PC-3 (cell line): ENCODE results near the gene KRTDAP. TPM values are rescaled to one million over a fixed set of nuclear protein-coding genes. Genes with fewer than 3 reads are reported as not detected.
A peak's percentile ranks its signal among the peaks of the same experiment; 100 is the strongest.

Experiments
- ATAC-seq: fragments of 200-7000 bp; cut with Tn5 transposase; 2 replicates; pipeline ENCODE4 v1.9.1; 2020; ENCODE audit warnings: mild to moderate bottlenecking, moderate library complexity
- BruUV-seq: library from RNA; stranded (reverse); fragments of 400-500 nt; replicated peaks from 2 replicates; lab custom pipeline; 2021; lab: Mats Ljungman, UMichigan
- CTCF ChIA-PET: fragments of 300-600 bp; sonication (Branson Sonifier 250); formaldehyde crosslinking; loops from one replicate; lab custom pipeline; 2022; ENCODE audit warnings: antibody characterized with exemption; lab: Charles Lee
- POLR2A ChIA-PET: fragments of 300-600 bp; sonication (Branson Sonifier 250); formaldehyde crosslinking; loops from one replicate; lab custom pipeline; 2022; ENCODE audit warnings: antibody characterized with exemption; ENCODE audit not compliant: unreplicated experiment; lab: Charles Lee
- DNase-seq: peaks from one replicate; pipeline ENCODE4 v3.0.0-alpha.2; 2015
- H2AFZ ChIP-seq: fragments of 300-600 bp; sonication (generic); 2 replicates; pipeline ENCODE4 v1.6.0; 2016; ENCODE audit warnings: antibody characterized with exemption, low read length
- H3F3A ChIP-seq: fragments of 300-600 bp; sonication (generic); one replicate; pipeline ENCODE4 v1.6.0; 2017; ENCODE audit warnings: antibody characterized with exemption, low read length, control low read depth, mild to moderate bottlenecking; ENCODE audit not compliant: unreplicated experiment
- H3K27ac ChIP-seq: fragments of 300-600 bp; sonication (generic); 2 replicates; pipeline ENCODE4 v1.5.1; 2016; ENCODE audit warnings: mild to moderate bottlenecking, low read length
- H3K27me3 ChIP-seq: fragments of 300-600 bp; sonication (generic); 2 replicates; pipeline ENCODE4 v1.6.1; 2016; ENCODE audit warnings: low read length, mixed read lengths
- H3K36me3 ChIP-seq: fragments of 300-600 bp; sonication (generic); 2 replicates; pipeline ENCODE4 v1.6.1; 2016; ENCODE audit warnings: low read depth, mixed run types, low read length, mixed read lengths
- H3K4me1 ChIP-seq: fragments of 300-600 bp; sonication (generic); 2 replicates; pipeline ENCODE4 v1.5.1; 2016; ENCODE audit warnings: low read length; ENCODE audit not compliant: insufficient read depth
- H3K4me2 ChIP-seq: fragments of 300-600 bp; sonication (generic); 2 replicates; pipeline ENCODE4 v1.6.0; 2016; ENCODE audit warnings: low read length
- H3K4me3 ChIP-seq: fragments of 300-600 bp; sonication (generic); 2 replicates; pipeline ENCODE4 v1.5.1; 2016; ENCODE audit warnings: mild to moderate bottlenecking, low read length, mixed read lengths
- H3K79me2 ChIP-seq: fragments of 300-600 bp; sonication (generic); 2 replicates; pipeline ENCODE4 v1.6.1; 2017; ENCODE audit warnings: low read length, mixed read lengths
- H3K9ac ChIP-seq: fragments of 300-600 bp; sonication (generic); 2 replicates; pipeline ENCODE4 v1.6.0; 2016; ENCODE audit warnings: mild to moderate bottlenecking, low read length
- H3K9me2 ChIP-seq: fragments of 300-600 bp; sonication (generic); replicated peaks from 2 replicates; pipeline ENCODE4 v1.6.1; 2016; ENCODE audit warnings: mixed run types, low read length, mixed read lengths
- H3K9me3 ChIP-seq: fragments of 300-600 bp; sonication (generic); 2 replicates; pipeline ENCODE4 v1.6.1; 2016; ENCODE audit warnings: low read length, mixed read lengths
- H4K20me1 ChIP-seq: fragments of 300-600 bp; sonication (generic); 2 replicates; pipeline ENCODE4 v1.6.1; 2016; ENCODE audit warnings: low read length, mixed read lengths
- EZH2 ChIP-seq: fragments of 300-600 bp; sonication (generic); IDR thresholded peaks from one replicate; pipeline ENCODE4 v1.6.1; 2017; ENCODE audit warnings: antibody characterized with exemption, mild to moderate bottlenecking, low read length; ENCODE audit not compliant: unreplicated experiment
- EZH2phosphoT487 ChIP-seq: fragments of 300-600 bp; sonication (generic); IDR thresholded peaks from 2 replicates; pipeline ENCODE4 v1.6.1; 2018; ENCODE audit warnings: mild to moderate bottlenecking, antibody characterized with exemption, low read length, borderline replicate concordance
- intact Hi-C: fragments of 100-400 bp; cut with micrococcal nuclease; formaldehyde crosslinking; loops from 2 replicates; pipeline ENCODE4 v1.9.0; 2023
- total RNA-seq: library from RNA; depleted of rRNA; stranded (reverse); fragments of >200 nt; gene quantifications from 2 replicates; pipeline ENCODE4 v1.2.3, GENCODE V29; 2014
- TF ChIP-seq, protein P1 (sequence below): fragments of 300-600 bp; sonication (generic); conservative IDR thresholded peaks from 2 replicates; pipeline ENCODE4 v1.5.1; 2017; ENCODE audit warnings: antibody characterized with exemption, low read depth, mild to moderate bottlenecking, low read length

KRTDAP gene
- total RNA-seq, 1 experiment from 2014 or later = not detected

GRCh38 chr19:35518313-35518712 is 28.0 kb upstream of the KRTDAP start:
- ChIA-PET CTCF (no interaction called here), POLR2A (no interaction called here)
- H3K9me2 ChIP-seq = no peaks in the 10 kb centered on the region
- BruUV-seq = no TSS peak
- no peaks in the 10 kb centered on the region for H3K27me3 ChIP-seq
- H4K20me1 ChIP-seq = no peaks in the 10 kb centered on the region
- DNase-seq (peak; percentile 84), ATAC-seq (peak; percentile 78)
- no peak overlapping the region for H3K9ac ChIP-seq
- H3K27ac ChIP-seq = peak overlapping the region; percentile 38
- no peaks in the 10 kb centered on the region for H3K9me3 ChIP-seq
- intact Hi-C loops = loop anchor here (2.0 to 5.0 kb wide), 2 partner anchors 26 to 74 kb away; partner anchors contain the start of gene TMEM147
- peaks cover 19% of the 10 kb centered on the region for H3K4me1 ChIP-seq
- TF ChIP-seq, protein P1, sequence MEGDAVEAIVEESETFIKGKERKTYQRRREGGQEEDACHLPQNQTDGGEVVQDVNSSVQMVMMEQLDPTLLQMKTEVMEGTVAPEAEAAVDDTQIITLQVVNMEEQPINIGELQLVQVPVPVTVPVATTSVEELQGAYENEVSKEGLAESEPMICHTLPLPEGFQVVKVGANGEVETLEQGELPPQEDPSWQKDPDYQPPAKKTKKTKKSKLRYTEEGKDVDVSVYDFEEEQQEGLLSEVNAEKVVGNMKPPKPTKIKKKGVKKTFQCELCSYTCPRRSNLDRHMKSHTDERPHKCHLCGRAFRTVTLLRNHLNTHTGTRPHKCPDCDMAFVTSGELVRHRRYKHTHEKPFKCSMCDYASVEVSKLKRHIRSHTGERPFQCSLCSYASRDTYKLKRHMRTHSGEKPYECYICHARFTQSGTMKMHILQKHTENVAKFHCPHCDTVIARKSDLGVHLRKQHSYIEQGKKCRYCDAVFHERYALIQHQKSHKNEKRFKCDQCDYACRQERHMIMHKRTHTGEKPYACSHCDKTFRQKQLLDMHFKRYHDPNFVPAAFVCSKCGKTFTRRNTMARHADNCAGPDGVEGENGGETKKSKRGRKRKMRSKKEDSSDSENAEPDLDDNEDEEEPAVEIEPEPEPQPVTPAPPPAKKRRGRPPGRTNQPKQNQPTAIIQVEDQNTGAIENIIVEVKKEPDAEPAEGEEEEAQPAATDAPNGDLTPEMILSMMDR = no peak
- TF ChIP-seq EZH2 = no peak
- no peak for TF ChIP-seq EZH2phosphoT487
- no peaks in the 10 kb centered on the region for H3F3A ChIP-seq
- no peak overlapping the region for H3K4me3 ChIP-seq
- peak overlapping the region; percentile 33; the same call in 1 of the 2 replicates for H3K4me2 ChIP-seq
- no peaks in the 10 kb centered on the region for H3K36me3 ChIP-seq
- 0 out of 2 replicates have a peak overlapping the region, but pooled peaks have one; percentile 17 for H2AFZ ChIP-seq
- no peaks in the 10 kb centered on the region for H3K79me2 ChIP-seq

- no peak overlapping the region for H3K27ac ChIP-seq
- CTCF ChIA-PET = no interaction called here
- H3K9me2 ChIP-seq = no peaks in the 10 kb centered on the region
- H3K4me3 ChIP-seq = no peak overlapping the region
- H3F3A ChIP-seq = no peaks in the 10 kb centered on the region
- POLR2A ChIA-PET = no interaction called here
- DNase-seq (no peak), ATAC-seq (no peak)
- H3K4me1 ChIP-seq = peaks cover 19% of the 10 kb centered on the region
- no TSS peak for BruUV-seq
- intact Hi-C loops = loop anchor here (5.0 kb wide), 1 partner anchor 75 kb away; no protein-coding TSS in a partner anchor
- H3K79me2 ChIP-seq = no peaks in the 10 kb centered on the region
- no peak overlapping the region for H3K9ac ChIP-seq
- no peaks in the 10 kb centered on the region for H3K36me3 ChIP-seq
- H3K27me3 ChIP-seq = no peaks in the 10 kb centered on the region
- no peaks in the 10 kb centered on the region for H3K9me3 ChIP-seq
- TF ChIP-seq EZH2 (no peak), EZH2phosphoT487 (no peak)
- TF ChIP-seq, protein P1 = no peak
- H3K4me2 ChIP-seq = no peak overlapping the region
- no peak overlapping the region for H2AFZ ChIP-seq
- H4K20me1 ChIP-seq = no peaks in the 10 kb centered on the region
These were observed 27.1 kb upstream of the KRTDAP start for GRCh38 chr19:35517342-35517741.

- no peaks in the 10 kb centered on the region for H3K9me3 ChIP-seq
- BruUV-seq = no TSS peak
- no peaks in the 10 kb centered on the region for H4K20me1 ChIP-seq
- no peak overlapping the region for H3K4me2 ChIP-seq
- ChIA-PET POLR2A (interaction anchor here (0.6 kb wide), 1 partner anchor 26 kb away, joined by 6 read pairs; no protein-coding TSS in a partner anchor), CTCF (no interaction called here)
- intact Hi-C loops = loop anchor here (5.0 kb wide), 1 partner anchor 76 kb away; no protein-coding TSS in a partner anchor
- DNase-seq (no peak), ATAC-seq (no peak)
- H3K4me3 ChIP-seq = no peak overlapping the region
- H2AFZ ChIP-seq = no peak overlapping the region
- TF ChIP-seq EZH2phosphoT487 = no peak
- no peak for TF ChIP-seq EZH2
- TF ChIP-seq, protein P1 = no peak
- H3K9ac ChIP-seq = no peak overlapping the region
- H3K27me3 ChIP-seq = no peaks in the 10 kb centered on the region
- H3K79me2 ChIP-seq = no peaks in the 10 kb centered on the region
- no peaks in the 10 kb centered on the region for H3F3A ChIP-seq
- peaks cover 19% of the 10 kb centered on the region for H3K4me1 ChIP-seq
- no peak overlapping the region for H3K27ac ChIP-seq
- H3K36me3 ChIP-seq = no peaks in the 10 kb centered on the region
- no peaks in the 10 kb centered on the region for H3K9me2 ChIP-seq
These were observed 26.0 kb upstream of the KRTDAP start for GRCh38 chr19:35516310-35516709.
